Measurements from ENCODE around the gene FGFR3.

The FGFR3 gene

DNA sequence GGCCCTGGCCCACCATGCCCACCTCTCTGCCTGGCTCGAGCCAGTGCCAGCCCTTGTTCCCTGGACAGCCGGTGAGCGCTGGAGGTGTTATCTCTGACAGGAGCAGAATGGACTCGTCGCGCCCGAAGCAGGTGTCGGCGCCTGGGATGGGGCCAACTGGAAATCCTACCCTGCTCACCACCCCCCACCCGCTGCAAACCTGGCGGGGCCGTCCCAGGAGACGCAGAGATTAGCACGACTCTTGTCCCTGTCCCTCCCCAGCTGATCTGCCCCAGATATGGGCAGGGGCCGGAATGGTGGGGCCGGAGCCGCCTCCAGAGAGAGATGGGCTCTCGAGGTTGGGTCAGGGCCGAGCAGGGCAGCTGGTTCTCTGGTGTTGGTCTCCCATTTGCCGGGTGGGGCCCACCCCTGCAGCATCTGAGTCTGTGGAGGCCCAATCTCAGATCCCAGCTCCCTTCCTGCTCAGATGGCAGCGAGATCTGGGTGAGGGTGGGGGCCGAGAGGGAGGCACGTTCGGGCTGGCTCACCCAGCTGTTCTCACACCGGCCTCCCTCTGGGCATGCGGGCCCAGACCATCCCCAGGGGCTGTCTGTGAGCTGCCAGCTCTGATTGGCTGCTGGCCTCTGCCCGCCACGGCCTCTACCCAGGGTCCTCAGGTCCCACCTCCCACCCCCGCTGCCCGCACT is 20.1 kb upstream of the FGFR3 start:
- TF ChIP-seq, protein P1, sequence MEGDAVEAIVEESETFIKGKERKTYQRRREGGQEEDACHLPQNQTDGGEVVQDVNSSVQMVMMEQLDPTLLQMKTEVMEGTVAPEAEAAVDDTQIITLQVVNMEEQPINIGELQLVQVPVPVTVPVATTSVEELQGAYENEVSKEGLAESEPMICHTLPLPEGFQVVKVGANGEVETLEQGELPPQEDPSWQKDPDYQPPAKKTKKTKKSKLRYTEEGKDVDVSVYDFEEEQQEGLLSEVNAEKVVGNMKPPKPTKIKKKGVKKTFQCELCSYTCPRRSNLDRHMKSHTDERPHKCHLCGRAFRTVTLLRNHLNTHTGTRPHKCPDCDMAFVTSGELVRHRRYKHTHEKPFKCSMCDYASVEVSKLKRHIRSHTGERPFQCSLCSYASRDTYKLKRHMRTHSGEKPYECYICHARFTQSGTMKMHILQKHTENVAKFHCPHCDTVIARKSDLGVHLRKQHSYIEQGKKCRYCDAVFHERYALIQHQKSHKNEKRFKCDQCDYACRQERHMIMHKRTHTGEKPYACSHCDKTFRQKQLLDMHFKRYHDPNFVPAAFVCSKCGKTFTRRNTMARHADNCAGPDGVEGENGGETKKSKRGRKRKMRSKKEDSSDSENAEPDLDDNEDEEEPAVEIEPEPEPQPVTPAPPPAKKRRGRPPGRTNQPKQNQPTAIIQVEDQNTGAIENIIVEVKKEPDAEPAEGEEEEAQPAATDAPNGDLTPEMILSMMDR (IDR thresholded peaks at IDR 0.05), result no peak

DNA sequence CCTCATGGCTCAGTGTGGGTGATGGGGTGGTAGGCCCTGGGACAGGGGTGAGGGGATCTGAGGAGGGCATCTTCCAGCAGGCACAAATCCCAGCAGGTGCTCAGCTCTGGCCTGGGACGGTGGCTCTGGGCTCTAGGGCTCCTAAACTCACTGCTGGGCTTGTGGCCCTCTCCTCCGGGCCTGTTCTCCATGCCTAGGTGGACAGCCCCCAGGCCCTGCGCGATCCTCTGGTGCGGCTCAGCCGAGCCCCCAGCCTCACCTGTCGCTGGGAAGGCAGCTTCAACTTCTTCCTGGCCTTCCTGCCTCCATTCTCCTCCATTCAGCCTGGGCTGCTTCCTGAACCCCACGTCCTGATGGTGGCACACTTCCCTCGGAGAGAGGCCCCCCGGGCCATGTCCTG is 19.3 kb upstream of the FGFR3 start:
- TF ChIP-seq, protein P1 (IDR thresholded peaks at IDR 0.05), result no peak

DNA sequence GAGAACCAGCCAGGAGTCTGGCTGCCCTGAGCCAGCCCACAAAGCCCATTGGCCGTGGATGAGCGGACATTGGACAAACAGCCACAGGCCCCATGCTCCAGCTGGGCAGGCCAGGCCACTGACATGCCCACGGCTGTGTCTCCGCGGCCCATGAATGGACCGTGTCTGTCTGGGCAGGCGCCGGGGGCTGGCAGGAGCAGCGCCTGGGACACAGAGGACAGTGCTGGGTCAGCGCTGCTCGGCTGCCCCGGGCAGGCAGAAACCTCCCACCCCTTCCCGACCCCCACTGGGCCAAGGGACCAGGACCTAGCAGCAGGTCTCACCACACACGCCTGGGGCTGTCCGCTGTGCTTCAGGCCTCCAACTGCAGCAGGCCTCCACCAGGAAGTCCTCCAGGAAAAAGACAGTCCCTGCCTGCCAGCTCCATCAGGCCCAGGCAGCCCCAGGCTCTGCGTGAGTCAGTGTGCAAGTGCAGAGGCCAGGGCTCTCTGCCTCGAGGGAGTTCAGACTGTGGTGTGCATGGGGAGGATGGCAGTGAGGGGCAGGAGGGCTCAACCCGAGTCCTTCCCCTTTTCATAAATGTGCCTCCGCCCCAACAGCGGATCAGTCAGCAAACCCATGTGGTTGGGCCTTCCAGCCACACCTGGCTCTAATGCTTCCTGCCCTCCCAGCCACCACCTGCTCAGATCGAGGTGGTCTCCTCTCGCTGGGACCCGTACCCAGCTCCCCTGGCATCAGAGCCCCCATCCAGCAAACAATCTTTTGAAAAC is 17.2 kb upstream of the FGFR3 start:
- TF ChIP-seq, protein P1 (IDR thresholded peaks at IDR 0.05), result no peak

DNA sequence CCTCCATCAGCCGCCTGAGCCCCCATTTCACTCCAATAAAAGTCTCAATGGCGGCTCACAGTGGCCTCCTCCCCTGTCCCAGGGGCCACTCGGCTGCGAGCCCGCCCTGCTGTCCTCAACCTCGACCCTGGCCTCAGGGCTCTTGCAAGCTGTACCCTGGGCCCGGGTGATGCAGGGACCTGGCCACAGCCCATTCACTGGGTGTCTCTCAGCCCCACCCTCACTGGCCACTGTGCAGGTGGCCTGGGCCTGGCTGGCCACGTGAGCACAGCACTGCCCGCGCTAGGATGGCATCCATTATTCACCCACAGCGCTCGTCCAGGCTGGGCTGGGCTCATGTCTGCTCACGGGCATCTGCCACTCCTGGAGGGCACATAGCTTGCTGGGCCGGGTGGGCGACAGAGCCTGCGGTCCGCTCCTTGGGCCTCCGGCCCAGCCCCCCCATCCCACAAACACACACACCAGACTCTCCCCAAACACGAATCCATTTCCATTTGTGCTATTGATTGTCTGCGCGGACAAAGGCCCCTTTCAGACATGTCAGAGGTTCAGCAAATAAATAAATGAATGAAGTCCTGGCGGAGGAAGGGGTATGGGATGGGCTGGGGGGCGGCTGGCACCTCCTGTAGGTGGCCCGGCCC is 16.5 kb upstream of the FGFR3 start:
- TF ChIP-seq, protein P1 (IDR thresholded peaks at IDR 0.05), result no peak

DNA sequence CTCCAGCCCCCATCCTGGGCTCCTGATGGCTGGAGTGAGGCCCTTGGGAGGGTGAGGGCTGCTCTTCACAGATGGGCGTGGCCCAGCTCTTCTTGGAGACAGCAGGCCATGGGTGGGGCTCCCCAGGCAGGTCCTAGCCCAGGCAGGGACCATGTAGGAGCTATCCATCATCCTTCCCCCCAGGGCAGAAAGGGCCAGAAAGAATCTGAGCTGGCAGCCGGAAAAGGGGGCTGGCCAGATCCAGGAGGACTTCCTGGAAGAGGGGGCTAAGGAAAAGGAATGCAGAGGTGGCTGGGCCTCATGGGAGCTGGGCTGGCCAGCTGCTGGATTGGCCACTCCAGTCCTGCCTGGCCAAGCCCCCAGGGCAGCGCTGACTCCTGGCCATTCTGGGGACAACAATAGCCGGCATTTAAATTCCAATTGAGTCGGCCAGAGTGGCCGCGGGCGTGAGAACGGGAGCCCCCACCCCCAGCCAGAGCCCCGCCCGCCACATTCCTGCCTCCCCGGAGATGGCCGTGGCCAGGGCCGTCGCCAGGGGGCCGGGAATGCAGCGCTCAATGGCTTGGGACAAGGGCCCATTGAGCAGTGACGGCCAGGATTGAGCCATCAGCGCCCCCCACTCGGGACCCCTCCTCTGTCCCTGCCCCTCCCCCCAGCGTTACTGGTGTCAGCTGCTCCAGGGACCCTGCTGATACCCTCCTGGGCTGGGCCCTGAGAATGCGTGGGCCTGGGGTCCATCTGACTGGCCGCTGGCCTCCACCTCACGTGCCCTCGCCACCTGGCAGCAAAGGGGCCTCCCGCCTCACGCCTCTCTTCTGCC is 15.1 kb upstream of the FGFR3 start:
- TF ChIP-seq, protein P1 (IDR thresholded peaks at IDR 0.05), result no peak

DNA sequence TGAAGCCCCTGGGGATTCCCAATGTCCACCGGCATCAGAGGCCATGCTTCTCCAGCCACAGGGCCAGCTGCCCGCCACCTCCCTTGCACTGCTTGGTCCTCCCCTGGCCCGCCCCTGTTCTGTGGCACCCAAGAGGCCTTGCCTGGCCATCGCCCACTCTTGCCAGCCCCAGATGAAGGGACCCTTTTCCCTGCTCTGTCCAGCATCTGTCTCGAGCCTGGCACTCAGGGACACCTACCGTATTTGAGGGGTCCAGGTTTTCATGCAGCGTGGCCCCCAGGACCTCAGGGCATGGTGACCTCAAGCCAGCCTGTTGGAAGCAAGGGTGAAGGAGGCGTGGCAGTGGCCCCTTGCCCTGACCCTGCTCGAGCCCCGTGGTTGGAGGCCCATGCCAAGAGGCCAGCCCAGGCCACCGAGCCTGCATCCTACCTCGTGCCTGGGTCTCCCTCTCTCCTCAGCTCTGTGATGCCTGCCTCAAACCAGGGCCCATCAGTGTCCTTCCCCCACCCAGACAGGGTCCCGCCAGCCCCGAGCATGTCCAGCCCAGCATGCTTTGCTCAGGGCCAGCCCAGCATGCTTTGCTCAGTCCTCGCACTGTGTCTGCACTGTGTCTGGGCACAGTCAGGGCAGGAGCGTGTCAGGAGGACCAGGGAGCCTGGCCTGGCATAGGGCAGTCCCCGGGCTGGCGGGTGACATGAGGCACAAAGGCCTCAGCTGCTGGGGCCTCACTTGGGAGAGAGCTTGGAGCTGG is 14.3 kb upstream of the FGFR3 start:
- TF ChIP-seq, protein P1 (IDR thresholded peaks at IDR 0.05), result no peak

Measured in LNCAP (cell line).